Activated CD8-positive, alpha-beta T cell treated with anti-CD3 and anti-CD28 coated beads for 36 hours (primary cell): ENCODE measurements around the gene PTPRQ. TPM values are rescaled to one million over a fixed set of nuclear protein-coding genes. Genes with fewer than 3 reads are reported as not detected.
A peak's percentile ranks its signal among the peaks of the same experiment; 100 is the strongest.

Experiments
- ATAC-seq: fragments of 200-7000 bp; cut with Tn5 transposase; one replicate; pipeline ENCODE4 v1.10.0; 2021; ENCODE audit warnings: mild to moderate bottlenecking, moderate library complexity
- CTCF ChIA-PET: fragments of 350-600 bp; sonication (Branson Sonifier 250); formaldehyde crosslinking; loops from one replicate; lab custom pipeline; 2021; ENCODE audit warnings: antibody characterized with exemption; lab: Charles Lee
- POLR2A ChIA-PET: fragments of 350-600 bp; sonication (Branson Sonifier 250); formaldehyde crosslinking; loops from one replicate; lab custom pipeline; 2021; ENCODE audit warnings: antibody characterized with exemption; lab: Charles Lee
- DNase-seq: peaks from one replicate; pipeline ENCODE4 v3.0.0-alpha.2; 2020
- H3K27ac Mint-ChIP-seq: one replicate; pipeline ENCODE4 v1.8.0; 2021; ENCODE audit warnings: mild to moderate bottlenecking, mixed read lengths
- H3K27me3 Mint-ChIP-seq: one replicate; pipeline ENCODE4 v1.8.0; 2021; ENCODE audit warnings: mixed read lengths
- H3K36me3 Mint-ChIP-seq: one replicate; pipeline ENCODE4 v1.8.0; 2021; ENCODE audit warnings: low read depth, mixed read lengths
- H3K4me1 Mint-ChIP-seq: one replicate; pipeline ENCODE4 v1.8.0; 2021; ENCODE audit warnings: low read depth, mixed read lengths
- H3K4me3 Mint-ChIP-seq: one replicate; pipeline ENCODE4 v1.8.0; 2021; ENCODE audit warnings: mild to moderate bottlenecking, moderate library complexity, mixed read lengths
- H3K9me3 Mint-ChIP-seq: one replicate; pipeline ENCODE4 v1.8.0; 2021; ENCODE audit warnings: mixed read lengths
- intact Hi-C: fragments of 100-400 bp; cut with micrococcal nuclease; formaldehyde crosslinking; loops from one replicate; pipeline ENCODE4 v1.10.0; 2022
- total RNA-seq, 2 experiments: library from RNA; stranded (reverse); gene quantifications; one replicate each; pipeline ENCODE4 v1.2.3, GENCODE V29; 2021
- TF ChIP-seq, protein P1 (sequence below): fragments of 200-600 bp; IDR thresholded peaks from one replicate; pipeline ENCODE4 v1.8.0; 2022; ENCODE audit warnings: antibody characterized with exemption, mild to moderate bottlenecking

The PTPRQ gene
- total RNA-seq, 2 experiments from 2014 or later: not detected

DNA sequence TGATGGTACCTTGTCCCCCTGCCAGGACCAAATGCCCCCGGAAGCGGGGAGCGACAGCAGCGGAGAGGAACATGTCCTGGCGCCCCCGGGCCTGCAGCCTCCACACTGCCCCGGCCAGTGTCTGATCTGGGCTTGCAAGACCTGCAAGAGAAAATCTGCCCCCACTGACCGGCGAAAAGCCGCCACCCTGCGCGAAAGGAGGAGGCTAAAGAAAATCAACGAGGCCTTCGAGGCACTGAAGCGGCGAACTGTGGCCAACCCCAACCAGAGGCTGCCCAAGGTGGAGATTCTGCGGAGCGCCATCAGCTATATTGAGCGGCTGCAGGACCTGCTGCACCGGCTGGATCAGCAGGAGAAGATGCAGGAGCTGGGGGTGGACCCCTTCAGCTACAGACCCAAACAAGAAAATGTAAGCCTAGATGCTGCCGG, 263.8 kb downstream of the PTPRQ start:
- no peak overlapping the region for H3K4me3 Mint-ChIP-seq
- ChIA-PET POLR2A (no interaction called here), CTCF (no interaction called here)
- peaks cover 31% of the 10 kb centered on the region for H3K27me3 Mint-ChIP-seq
- H3K4me1 Mint-ChIP-seq: no peaks in the 10 kb centered on the region
- TF ChIP-seq, protein P1, sequence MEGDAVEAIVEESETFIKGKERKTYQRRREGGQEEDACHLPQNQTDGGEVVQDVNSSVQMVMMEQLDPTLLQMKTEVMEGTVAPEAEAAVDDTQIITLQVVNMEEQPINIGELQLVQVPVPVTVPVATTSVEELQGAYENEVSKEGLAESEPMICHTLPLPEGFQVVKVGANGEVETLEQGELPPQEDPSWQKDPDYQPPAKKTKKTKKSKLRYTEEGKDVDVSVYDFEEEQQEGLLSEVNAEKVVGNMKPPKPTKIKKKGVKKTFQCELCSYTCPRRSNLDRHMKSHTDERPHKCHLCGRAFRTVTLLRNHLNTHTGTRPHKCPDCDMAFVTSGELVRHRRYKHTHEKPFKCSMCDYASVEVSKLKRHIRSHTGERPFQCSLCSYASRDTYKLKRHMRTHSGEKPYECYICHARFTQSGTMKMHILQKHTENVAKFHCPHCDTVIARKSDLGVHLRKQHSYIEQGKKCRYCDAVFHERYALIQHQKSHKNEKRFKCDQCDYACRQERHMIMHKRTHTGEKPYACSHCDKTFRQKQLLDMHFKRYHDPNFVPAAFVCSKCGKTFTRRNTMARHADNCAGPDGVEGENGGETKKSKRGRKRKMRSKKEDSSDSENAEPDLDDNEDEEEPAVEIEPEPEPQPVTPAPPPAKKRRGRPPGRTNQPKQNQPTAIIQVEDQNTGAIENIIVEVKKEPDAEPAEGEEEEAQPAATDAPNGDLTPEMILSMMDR: no peak
- H3K9me3 Mint-ChIP-seq: no peaks in the 10 kb centered on the region
- DNase-seq: no peak
- no peak overlapping the region for H3K27ac Mint-ChIP-seq
- intact Hi-C loops: no loop called here
- no peaks in the 10 kb centered on the region for H3K36me3 Mint-ChIP-seq
- no peak for ATAC-seq

GRCh38 chr12:80708259-80708974, 264.4 kb downstream of the PTPRQ start:
- no peak for ATAC-seq
- Mint-ChIP-seq H3K4me1 (no peaks in the 10 kb centered on the region), H3K27ac (no peak overlapping the region), H3K36me3 (no peaks in the 10 kb centered on the region), H3K27me3 (peaks cover 31% of the 10 kb centered on the region), H3K9me3 (no peaks in the 10 kb centered on the region), H3K4me3 (no peak overlapping the region)
- no peak for DNase-seq
- TF ChIP-seq, protein P1: no peak
- intact Hi-C loops: no loop called here
- POLR2A ChIA-PET: no interaction called here
- CTCF ChIA-PET: no interaction called here

- H3K27ac Mint-ChIP-seq: no peak overlapping the region
- peaks cover 36% of the 10 kb centered on the region for H3K27me3 Mint-ChIP-seq
- H3K36me3 Mint-ChIP-seq: no peaks in the 10 kb centered on the region
- H3K4me3 Mint-ChIP-seq: no peak overlapping the region
- DNase-seq (no peak), ATAC-seq (no peak)
- CTCF ChIA-PET: no interaction called here
- TF ChIP-seq, protein P1: no peak
- POLR2A ChIA-PET: no interaction called here
- H3K4me1 Mint-ChIP-seq: no peaks in the 10 kb centered on the region
- intact Hi-C loops: no loop called here
- no peaks in the 10 kb centered on the region for H3K9me3 Mint-ChIP-seq
Measured at GRCh38 chr12:80708975-80709328, 264.9 kb downstream of the PTPRQ start.

GRCh38 chr12:80709811-80710726, 266.0 kb downstream of the PTPRQ start:
- DNase-seq: no peak
- TF ChIP-seq, protein P1: peak; percentile 24
- ATAC-seq: no peak
- Mint-ChIP-seq H3K4me3 (no peak overlapping the region), H3K27ac (no peak overlapping the region), H3K9me3 (no peaks in the 10 kb centered on the region), H3K36me3 (no peaks in the 10 kb centered on the region), H3K27me3 (peaks cover 44% of the 10 kb centered on the region), H3K4me1 (no peaks in the 10 kb centered on the region)
- POLR2A ChIA-PET: no interaction called here
- intact Hi-C loops: no loop called here
- CTCF ChIA-PET: interaction anchor here (1.0 kb wide), 1 partner anchor 26 kb away, joined by 3 read pairs; no protein-coding TSS in a partner anchor
